NT2/D1 (cell line): ENCODE results near the gene PRKN.

Experiments used
- SUZ12 ChIP-seq: IDR thresholded peaks from 2 replicates; pipeline ENCODE4 v1.6.1; 2011; ENCODE audit not compliant: insufficient read length, insufficient read depth; ENCODE audit errors: extremely low read depth
- YY1 ChIP-seq: IDR thresholded peaks from 2 replicates; pipeline ENCODE4 v1.6.1; 2011; ENCODE audit not compliant: insufficient read length, insufficient read depth
- ZNF274 ChIP-seq: IDR thresholded peaks from 2 replicates; pipeline ENCODE4 v1.6.1; 2011; ENCODE audit warnings: mild to moderate bottlenecking, low read depth, low read length

- TF ChIP-seq YY1 = no peak
- TF ChIP-seq ZNF274 = no peak
- TF ChIP-seq SUZ12 = no peak
These were observed 383.5 kb downstream of the PRKN start for GRCh38 chr6:162343936-162344645.
